Measurements from ENCODE around the gene SND1. TPM values are rescaled to one million over a fixed set of nuclear protein-coding genes. Genes with fewer than 3 reads are reported as not detected.
"Not testable (repeated sequence)": the region's sequence is repeated elsewhere in the genome, so short reads cannot be mapped to it uniquely, and the experiment has no call there.

The SND1 gene
- total RNA-seq, 1 donor, result 80.2 TPM

DNA sequence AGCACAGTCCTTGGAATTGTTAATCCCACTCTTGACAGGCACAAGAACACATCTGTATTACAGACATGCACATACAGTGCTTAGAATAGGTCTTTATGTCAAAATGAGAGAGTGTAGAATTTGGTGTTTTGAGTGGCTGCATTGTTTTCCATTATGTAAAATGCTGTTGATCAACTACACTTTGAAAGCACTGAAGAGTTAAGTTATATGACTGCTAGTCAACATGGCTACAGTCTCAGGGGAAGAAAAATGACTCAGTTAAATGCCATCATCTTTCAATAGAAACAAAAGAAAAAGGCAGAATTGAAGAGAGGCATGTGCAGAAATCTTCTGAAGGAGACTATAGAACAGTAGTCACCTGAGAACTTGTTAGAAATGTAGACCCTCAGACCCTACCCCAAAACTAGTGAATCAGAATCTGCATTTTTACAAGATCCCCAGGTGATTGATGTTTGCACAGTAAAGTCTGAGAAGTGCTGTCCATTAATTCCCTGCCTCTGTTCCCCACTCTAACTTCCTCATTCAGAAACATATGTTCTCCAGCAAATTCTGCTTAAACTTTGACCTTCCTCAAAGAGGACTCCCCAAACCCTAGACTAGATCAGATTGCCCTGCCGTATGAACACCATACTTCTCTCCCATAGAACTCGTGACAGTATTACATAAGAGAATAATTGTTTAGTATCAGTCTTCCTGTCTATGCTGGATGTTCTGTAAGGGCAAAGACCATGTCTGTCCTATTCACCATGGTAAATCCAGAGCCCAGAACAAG, 16.0 kb downstream of the SND1 start:
- no peaks in the 10 kb centered on the region for H3K9me3 ChIP-seq (ENCODE audit: low read depth, low read length)
- H3K4me3 ChIP-seq (ENCODE audit: low read length), result no peak overlapping the region
- peaks cover 27% of the 10 kb centered on the region for H3K4me1 ChIP-seq (ENCODE audit: insufficient read depth, low read length)

DNA sequence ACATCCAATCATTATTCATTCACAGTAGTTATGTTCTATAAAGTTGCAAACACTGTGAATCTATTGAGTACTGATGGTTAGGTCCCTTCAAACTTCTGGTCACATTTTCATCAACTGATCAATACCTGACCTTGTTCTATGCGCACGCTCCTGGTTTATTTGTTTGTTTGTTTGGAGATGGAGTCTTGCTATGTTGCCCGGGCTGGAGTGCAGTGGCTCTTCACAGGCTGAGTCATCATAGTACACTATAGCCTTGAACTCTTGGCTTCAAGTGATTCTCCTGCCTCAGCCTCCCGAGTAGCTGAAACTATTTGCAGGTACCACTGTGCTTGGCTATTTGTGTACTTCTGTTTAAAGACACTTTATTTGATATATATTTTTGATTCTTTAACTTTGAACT, 19.3 kb downstream of the SND1 start:
- peaks cover 21% of the 10 kb centered on the region for H3K4me1 ChIP-seq (ENCODE audit: insufficient read depth, low read length)
- no peaks in the 10 kb centered on the region for H3K9me3 ChIP-seq (ENCODE audit: low read depth, low read length)
- no peaks in the 10 kb centered on the region for H3K27me3 ChIP-seq (ENCODE audit: insufficient read depth, low read length)
- no peak overlapping the region for H3K4me3 ChIP-seq (ENCODE audit: low read length)

More for the DNA sequence above, 16.0 kb downstream of the SND1 start:
- H3K27me3 ChIP-seq (ENCODE audit: insufficient read depth, low read length), result no peaks in the 10 kb centered on the region

DNA sequence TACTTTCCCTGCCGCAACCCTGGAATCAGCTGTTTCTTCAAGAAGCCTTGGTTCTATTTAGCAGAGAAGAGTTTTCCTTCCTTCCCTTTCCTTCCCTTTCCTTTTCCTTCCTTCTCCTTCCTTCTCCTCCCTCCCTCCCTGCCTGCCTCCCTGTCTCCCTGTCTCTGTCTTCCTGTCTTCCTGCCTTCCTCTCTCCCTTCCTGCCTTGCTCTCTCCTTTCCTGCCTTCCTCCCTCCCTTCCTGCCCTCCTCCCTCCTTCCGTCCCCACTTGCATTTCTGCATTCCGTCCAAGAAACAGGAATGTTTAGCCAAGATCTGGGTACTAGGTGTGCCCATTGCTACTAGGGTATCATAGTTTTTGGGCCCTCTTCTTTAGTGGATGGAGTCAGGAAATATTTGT, 21.9 kb downstream of the SND1 start:
- no peak overlapping the region for H3K4me3 ChIP-seq (ENCODE audit: low read length)
- no peaks in the 10 kb centered on the region for H3K9me3 ChIP-seq (ENCODE audit: low read depth, low read length)
- peaks cover 4% of the 10 kb centered on the region for H3K4me1 ChIP-seq (ENCODE audit: insufficient read depth, low read length)
- no peaks in the 10 kb centered on the region for H3K27me3 ChIP-seq (ENCODE audit: insufficient read depth, low read length)

DNA sequence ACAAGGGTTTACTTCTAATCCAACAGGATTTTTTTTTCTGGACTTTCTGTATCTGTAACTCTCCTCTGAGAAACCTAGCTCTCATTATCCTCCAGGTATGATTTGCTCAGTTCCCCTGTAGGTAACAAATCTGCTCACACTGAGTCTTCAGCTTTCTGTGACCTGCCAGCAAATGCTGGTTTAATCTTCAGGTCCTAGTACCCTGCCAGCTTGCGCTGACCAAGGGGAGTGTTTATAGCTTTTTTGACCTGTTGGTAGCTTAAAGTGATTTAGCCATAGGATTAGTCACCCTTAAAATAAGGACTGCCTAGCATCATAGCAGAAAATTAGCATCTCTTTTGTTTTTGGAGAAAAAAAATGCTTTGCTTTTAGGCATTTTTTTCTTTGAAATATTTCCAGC, 22.4 kb downstream of the SND1 start:
- H3K4me3 ChIP-seq (ENCODE audit: low read length), result no peak overlapping the region
- no peaks in the 10 kb centered on the region for H3K4me1 ChIP-seq (ENCODE audit: insufficient read depth, low read length)
- no peaks in the 10 kb centered on the region for H3K27me3 ChIP-seq (ENCODE audit: insufficient read depth, low read length)
- H3K9me3 ChIP-seq (ENCODE audit: low read depth, low read length), result peaks cover 1% of the 10 kb centered on the region

DNA sequence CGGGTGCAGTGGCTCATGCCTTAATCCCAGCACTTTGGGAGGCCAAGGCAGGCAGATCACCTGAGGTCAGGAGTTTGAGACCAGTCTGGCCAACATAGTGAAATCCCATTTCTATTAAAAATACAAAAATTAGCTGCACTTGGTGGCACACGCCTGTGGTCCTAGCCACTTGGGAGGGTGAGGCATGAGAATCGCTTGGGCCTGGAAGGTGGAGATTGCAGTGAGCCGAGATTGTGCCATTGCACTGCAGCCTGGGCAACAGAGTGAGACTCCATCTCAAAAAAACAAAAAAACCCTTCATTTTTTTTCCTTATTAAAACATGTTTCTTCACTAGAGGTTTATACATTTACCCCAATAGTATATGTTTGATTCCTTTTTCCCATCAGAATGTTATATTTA, 22.9 kb downstream of the SND1 start:
- H3K4me3 ChIP-seq (ENCODE audit: low read length); H3K9me3 ChIP-seq (ENCODE audit: low read depth, low read length); H3K4me1 ChIP-seq (ENCODE audit: insufficient read depth, low read length); H3K27me3 ChIP-seq (ENCODE audit: insufficient read depth, low read length): not testable (repeated sequence)

DNA sequence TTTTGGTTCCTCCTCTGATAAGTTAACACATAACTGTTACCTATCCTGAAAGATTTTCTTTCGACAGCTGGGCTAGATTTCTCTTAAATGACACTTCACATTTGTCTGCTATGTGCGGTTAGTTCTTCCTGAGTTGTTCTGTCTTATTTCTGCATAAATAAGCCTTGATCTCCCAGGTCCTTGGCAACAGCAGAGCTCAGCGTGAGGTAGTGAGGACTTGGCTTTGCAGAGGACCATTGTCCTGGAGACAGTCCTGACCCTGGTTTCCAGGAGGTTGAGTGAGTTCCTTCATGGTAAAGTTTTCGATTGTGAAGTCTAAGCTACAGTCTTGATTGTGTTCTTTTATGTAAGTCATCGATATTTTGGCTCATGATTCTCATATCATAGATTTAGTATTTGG, 23.7 kb downstream of the SND1 start:
- Histone ChIP-seq H3K4me3 (ENCODE audit: low read length) (no peak overlapping the region), H3K4me1 (ENCODE audit: insufficient read depth, low read length) (no peaks in the 10 kb centered on the region), H3K9me3 (ENCODE audit: low read depth, low read length) (peaks cover 6% of the 10 kb centered on the region), H3K27me3 (ENCODE audit: insufficient read depth, low read length) (no peaks in the 10 kb centered on the region)

DNA sequence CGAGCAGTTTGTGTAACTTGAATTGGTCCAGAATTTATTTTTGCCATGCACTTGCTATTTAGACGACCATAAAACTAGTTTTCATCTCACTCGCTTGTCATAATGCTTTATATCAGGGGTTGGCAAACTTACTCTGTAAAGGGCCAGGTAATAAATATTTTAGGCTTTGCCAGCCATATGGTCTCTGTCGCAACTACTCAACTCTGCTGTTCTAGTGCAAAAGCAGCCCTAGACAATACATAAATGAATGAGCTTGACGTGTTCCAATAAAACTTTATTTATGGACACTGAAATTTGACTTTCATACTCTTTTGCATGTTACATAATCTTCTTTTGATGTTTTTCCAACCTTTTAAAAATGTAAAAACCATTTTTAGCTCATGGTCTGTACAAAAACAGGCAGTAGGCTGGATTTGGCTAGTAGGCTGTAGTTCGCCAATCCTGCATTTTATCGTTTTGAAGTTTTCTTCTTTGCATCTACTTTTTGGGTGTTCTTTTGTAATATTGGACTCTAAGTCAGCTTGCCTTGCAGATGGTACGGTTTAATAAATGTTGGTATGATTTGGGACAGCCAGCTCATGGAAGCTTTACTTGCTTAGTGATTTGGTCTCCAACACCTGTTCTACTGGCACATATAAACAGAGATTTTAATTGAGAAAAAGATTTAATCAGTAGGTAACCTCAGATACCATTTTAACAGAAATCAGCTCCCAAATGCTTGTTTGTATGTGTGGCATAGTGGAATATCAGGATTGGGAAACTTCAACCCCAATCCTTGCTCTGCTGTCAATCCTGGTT, 25.6 kb downstream of the SND1 start:
- Histone ChIP-seq H3K4me3 (ENCODE audit: low read length) (no peak overlapping the region), H3K9me3 (ENCODE audit: low read depth, low read length) (peaks cover 6% of the 10 kb centered on the region), H3K27me3 (ENCODE audit: insufficient read depth, low read length) (no peaks in the 10 kb centered on the region), H3K4me1 (ENCODE audit: insufficient read depth, low read length) (no peaks in the 10 kb centered on the region)

DNA sequence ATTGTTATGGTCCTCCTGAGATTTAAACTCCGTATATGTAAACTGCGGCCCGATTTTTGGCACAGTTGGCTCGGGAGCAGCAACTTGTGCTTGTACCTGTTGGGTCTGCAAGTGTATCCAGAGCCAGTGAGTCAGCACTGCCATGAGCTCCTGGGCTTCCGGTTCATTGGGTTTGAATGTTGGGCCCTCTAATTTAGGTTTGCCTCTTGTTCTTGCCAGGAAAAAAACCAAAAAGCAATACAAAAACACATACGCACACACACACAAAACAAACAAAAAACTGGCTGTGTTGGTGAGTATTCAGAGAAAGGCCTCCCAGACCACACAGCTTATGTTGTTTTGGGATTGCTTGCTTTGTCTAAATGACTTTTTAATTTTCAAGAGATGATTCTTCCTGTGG, 26.3 kb downstream of the SND1 start:
- Histone ChIP-seq H3K27me3 (ENCODE audit: insufficient read depth, low read length) (no peaks in the 10 kb centered on the region), H3K4me3 (ENCODE audit: low read length) (no peak overlapping the region), H3K4me1 (ENCODE audit: insufficient read depth, low read length) (no peaks in the 10 kb centered on the region), H3K9me3 (ENCODE audit: low read depth, low read length) (peaks cover 6% of the 10 kb centered on the region)

DNA sequence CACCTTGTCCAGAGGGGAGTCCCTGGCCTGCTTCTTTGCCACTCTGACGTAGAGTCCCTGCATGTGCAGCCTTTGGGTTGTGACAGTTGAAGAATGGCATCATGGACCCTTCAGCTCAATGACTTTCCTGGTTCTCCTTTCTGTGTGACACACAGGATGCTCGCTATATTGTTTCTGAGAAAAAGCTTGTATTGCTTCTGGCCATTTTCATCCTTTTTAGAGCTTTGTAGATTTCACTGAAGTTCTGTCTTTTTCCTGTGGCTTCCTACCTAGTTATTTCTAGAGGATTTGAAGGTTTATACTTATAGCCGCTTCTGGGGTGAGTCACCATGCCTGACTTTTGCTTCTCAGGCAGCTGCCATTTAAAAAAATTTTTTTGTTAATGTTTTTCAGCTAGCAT, 27.0 kb downstream of the SND1 start:
- no peaks in the 10 kb centered on the region for H3K27me3 ChIP-seq (ENCODE audit: insufficient read depth, low read length)
- H3K4me1 ChIP-seq (ENCODE audit: insufficient read depth, low read length), result peaks cover 1% of the 10 kb centered on the region
- peaks cover 6% of the 10 kb centered on the region for H3K9me3 ChIP-seq (ENCODE audit: low read depth, low read length)
- no peak overlapping the region for H3K4me3 ChIP-seq (ENCODE audit: low read length)

DNA sequence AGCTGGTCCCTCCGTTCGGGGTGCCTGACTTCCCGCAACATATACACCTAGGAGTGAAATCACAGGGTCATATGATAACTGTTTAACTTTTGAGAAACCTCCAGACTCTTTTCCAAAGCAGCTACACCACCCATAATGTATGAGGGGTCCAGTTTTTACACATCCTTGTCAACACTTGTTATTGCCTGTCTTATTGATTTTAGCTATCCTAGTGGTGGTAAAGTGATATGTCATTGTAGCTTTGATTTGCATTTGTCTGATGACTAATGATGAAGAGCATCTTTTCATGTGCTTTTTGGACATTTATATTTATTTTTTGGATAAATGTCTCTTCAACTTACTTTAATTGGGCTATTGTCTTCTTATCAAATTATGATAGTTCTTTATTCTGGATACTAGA, 29.0 kb downstream of the SND1 start:
- Histone ChIP-seq H3K27me3 (ENCODE audit: insufficient read depth, low read length) (no peaks in the 10 kb centered on the region), H3K9me3 (ENCODE audit: low read depth, low read length) (peaks cover 6% of the 10 kb centered on the region), H3K4me1 (ENCODE audit: insufficient read depth, low read length) (peaks cover 16% of the 10 kb centered on the region), H3K4me3 (ENCODE audit: low read length) (no peak overlapping the region)

DNA sequence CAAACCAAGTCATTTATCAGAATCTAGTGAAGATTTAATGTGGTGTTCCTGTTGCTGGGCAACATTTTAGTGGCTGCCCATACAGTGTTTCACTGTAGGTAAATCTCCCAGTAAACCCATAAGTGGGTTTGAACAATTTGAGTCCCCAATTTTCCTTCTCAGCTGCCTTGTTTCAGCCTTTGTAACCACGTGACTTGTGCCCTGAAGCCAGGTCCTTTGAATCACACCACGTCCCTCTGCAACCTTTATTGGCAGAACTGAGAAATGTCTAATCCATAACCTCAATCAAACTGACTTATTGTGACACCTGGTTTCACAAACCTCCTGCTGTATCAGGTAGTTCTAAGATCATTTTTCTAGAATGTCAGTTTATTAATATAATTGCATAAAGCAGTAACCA, 30.1 kb downstream of the SND1 start:
- Histone ChIP-seq H3K27me3 (ENCODE audit: insufficient read depth, low read length) (no peaks in the 10 kb centered on the region), H3K4me1 (ENCODE audit: insufficient read depth, low read length) (peaks cover 16% of the 10 kb centered on the region), H3K4me3 (ENCODE audit: low read length) (no peak overlapping the region), H3K9me3 (ENCODE audit: low read depth, low read length) (peaks cover 6% of the 10 kb centered on the region)

DNA sequence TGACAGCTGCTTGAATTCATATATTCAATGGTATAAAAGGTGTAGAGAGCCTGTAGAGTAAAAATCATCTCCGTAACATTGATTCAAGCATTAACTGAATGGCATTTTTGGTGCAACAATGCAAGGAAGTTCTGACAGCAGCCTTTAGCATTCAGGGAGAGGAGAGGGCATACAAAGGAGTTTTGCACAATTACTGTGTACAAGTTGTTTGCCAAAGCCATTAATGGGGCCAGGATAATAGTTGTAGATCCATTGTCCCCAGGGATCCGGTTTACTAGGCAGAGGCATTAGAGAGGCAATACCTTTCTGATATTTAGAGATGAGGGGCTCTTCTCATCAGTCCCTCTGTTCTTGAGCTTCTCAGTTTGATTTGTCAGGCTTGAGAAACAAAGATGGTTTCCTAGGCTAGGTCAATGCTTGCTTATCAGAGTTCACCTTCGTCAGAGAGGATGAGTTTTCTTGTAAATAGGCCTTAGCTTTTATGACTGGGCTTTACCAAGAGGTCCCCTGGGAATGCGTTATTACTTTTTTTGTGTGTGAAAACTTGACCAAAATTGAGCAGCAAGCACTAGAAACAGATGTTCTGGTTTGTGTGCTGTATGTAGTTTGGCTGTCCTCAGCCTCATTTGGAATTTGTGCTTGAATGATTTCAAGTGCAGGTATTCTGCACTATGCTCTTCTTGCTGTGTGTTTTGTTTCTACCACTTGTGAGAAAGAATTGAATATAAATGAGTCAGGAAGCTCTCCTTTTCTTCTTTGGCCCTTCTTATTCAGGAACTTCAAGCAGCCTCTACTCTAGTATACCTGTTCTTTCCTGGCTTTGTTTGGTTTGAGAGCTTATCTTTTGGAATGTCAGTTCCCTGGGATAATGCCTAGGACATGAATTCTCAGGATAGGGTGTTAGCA, 32.0 kb downstream of the SND1 start:
- Histone ChIP-seq H3K4me1 (ENCODE audit: insufficient read depth, low read length) (peaks cover 16% of the 10 kb centered on the region), H3K27me3 (ENCODE audit: insufficient read depth, low read length) (no peaks in the 10 kb centered on the region), H3K9me3 (ENCODE audit: low read depth, low read length) (peaks cover 6% of the 10 kb centered on the region), H3K4me3 (ENCODE audit: low read length) (no peak overlapping the region)

DNA sequence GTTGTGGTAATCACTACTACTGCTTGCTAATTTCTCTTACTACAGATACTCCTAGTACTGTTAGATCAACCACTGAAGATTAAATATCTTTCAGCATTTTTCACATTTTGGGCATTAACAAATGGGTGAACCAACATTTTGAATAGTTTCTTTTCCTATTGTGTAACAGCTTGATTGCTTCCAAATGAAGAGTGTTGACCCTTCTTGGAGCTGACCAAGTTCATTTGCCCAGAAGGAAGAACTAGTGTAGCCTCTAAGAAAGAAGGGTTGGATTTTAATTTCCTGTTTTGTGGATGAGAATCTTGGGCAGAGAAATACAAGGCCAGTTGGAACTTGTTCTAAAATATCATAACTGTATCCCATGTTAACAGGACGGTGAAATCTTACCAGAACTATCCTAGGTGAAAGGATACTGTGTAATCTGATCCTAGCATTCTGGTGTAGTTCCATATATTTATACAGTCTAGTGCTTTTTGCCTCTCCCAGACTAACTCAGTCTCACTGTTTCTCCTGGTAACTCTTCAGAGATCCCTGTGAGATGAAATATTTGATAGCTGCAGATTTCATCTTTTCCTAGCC, 37.3 kb downstream of the SND1 start:
- no peak overlapping the region for H3K4me3 ChIP-seq (ENCODE audit: low read length)
- H3K27me3 ChIP-seq (ENCODE audit: insufficient read depth, low read length), result no peaks in the 10 kb centered on the region
- peaks cover 12% of the 10 kb centered on the region for H3K4me1 ChIP-seq (ENCODE audit: insufficient read depth, low read length)
- H3K9me3 ChIP-seq (ENCODE audit: low read depth, low read length), result no peaks in the 10 kb centered on the region

DNA sequence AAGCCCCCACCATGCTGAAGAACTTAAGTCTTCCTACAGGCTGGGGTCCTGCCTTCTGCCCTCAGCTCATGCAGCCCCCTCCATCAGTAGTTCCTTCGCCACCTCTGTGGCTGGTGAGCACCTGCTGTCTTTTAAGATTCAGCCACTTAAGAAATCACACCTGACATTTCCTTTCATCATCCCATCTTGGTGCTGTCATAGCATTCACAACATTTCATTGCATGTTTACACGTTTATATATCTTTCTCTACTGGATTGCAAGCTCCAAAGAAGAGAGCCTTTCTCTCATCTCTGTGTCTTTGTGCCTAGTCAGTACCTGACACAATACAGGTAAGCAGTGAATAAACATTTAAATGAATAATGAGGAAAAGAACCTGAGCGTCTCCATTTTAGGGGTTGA, 38.3 kb downstream of the SND1 start:
- H3K9me3 ChIP-seq (ENCODE audit: low read depth, low read length), result no peaks in the 10 kb centered on the region
- peaks cover 7% of the 10 kb centered on the region for H3K4me1 ChIP-seq (ENCODE audit: insufficient read depth, low read length)
- H3K4me3 ChIP-seq (ENCODE audit: low read length), result no peak overlapping the region
- H3K27me3 ChIP-seq (ENCODE audit: insufficient read depth, low read length), result no peaks in the 10 kb centered on the region

DNA sequence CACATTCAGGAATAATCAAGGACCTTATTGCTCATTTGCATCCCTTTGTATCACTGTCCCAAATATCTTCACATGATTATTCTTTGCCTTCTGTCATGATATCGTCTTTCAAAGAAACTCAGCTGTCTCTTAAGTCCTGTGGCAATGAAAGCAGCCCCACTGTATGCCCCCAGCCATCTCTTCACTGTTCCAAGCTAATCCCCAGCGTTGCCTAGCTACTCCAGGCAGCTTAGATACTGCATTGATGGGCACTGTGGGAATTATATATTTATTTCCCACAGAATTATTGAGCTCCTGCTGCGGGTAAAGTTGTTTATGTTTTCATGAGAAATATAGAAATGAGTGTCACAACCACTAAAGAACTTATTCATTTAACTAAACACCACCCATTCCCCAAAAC, 38.8 kb downstream of the SND1 start:
- Histone ChIP-seq H3K27me3 (ENCODE audit: insufficient read depth, low read length) (no peaks in the 10 kb centered on the region), H3K9me3 (ENCODE audit: low read depth, low read length) (no peaks in the 10 kb centered on the region), H3K4me3 (ENCODE audit: low read length) (no peak overlapping the region), H3K4me1 (ENCODE audit: insufficient read depth, low read length) (peaks cover 2% of the 10 kb centered on the region)
